Skeletal muscle satellite cell (primary cell): ENCODE measurements around the gene FOXP1.

ENCODE experiments used
- H3K27me3 ChIP-seq: 2 replicates; pipeline ENCODE4 v1.7.0; 2013; ENCODE audit warnings: low read length; ENCODE audit not compliant: control insufficient read depth, insufficient read depth
- H3K36me3 ChIP-seq: 2 replicates; pipeline ENCODE4 v1.7.0; 2013; ENCODE audit warnings: mild to moderate bottlenecking, control low read depth, low read length; ENCODE audit not compliant: insufficient read depth
- H3K4me1 ChIP-seq: 2 replicates; pipeline ENCODE4 v1.7.0; 2013; ENCODE audit warnings: low read length; ENCODE audit not compliant: control insufficient read depth, insufficient read depth
- H3K4me2 ChIP-seq: 2 replicates; pipeline ENCODE4 v1.7.0; 2013; ENCODE audit warnings: mild to moderate bottlenecking, low read length
- H3K4me3 ChIP-seq: 2 replicates; pipeline ENCODE4 v1.7.0; 2013; ENCODE audit warnings: low read length
- H3K9ac ChIP-seq: 2 replicates; pipeline ENCODE4 v1.7.0; 2013; ENCODE audit warnings: mild to moderate bottlenecking, low read depth, low read length, moderate library complexity
- H3K9me3 ChIP-seq: replicated peaks from 2 replicates; pipeline ENCODE4 v1.7.0; 2013; ENCODE audit warnings: mild to moderate bottlenecking, control low read depth, low read length

Gene FOXP1

DNA sequence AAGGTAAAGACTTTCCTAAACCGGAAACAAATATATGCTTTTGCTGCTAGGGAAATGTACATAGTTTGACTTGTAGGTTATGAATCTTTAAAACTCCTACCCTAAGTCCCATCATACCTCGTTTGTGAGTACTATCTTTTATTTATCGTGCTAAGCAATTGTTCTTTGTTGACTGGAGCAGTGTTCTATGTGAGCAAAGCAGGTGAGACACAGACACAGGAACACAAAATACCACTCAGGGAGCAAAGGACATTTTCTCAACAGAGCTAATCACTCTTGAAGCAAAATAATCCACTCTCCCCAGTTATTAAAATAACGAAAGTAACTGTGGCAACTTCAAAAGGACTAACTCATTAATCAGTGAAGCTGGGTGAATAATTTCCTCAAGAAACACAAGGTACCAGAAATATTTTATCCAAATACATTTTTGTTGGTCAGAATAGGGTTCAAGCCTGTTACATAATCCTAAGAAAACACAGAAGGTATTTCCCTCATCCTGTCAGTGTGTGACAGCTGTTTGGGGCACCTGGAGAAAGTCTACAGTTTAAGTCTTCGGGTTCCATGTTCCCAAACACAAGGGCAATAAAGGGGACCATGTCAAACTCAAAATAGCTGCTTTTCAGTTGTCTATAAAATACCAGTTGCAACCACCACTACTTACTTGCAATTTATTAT lies 407.7 kb downstream of the FOXP1 start:
- Histone ChIP-seq H3K4me3 (no peak overlapping the region), H3K36me3 (no peaks in the 10 kb centered on the region), H3K4me1 (peaks cover 19% of the 10 kb centered on the region), H3K4me2 (no peak overlapping the region), H3K9ac (no peak overlapping the region), H3K27me3 (no peaks in the 10 kb centered on the region), H3K9me3 (no peaks in the 10 kb centered on the region)

DNA sequence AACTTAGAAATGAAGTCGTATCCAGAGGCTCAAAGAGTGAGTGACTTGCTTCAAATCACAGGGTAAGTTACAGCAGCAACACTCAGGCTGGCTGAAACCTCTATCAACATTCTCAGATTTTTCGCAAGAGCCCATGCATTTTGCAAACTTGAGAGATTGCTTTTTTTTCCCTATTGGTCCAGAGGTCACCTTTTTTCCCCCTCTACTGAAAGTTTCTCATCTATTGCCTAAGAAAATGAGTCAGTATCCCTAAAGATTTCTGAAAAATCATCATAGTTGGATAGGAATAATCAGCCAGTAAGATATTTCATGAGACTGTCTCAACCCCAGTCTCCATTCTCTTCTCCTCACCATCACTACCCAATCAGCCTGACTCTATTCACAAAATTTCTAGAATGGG lies 410.6 kb downstream of the FOXP1 start:
- H3K9ac ChIP-seq = no peak overlapping the region
- no peak overlapping the region for H3K4me2 ChIP-seq

DNA sequence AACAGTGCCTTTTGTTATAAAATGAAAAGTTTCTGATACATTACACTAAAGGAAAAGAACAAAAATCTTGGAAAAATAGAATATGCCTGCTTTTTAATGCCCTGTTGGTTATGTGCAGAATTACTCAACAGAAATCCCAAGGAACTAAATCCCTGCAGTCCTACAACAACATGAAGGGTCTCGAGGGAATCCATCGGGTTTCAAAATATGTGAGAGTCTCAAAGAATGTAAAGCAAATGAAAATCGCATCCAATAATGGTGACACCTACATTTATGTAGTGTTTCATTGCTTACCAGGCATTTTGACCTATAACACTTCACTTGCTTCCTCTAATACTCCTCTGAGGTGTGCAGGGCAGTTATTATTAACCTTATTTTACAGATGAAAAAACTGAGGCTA lies 411.3 kb downstream of the FOXP1 start:
- Histone ChIP-seq H3K27me3 (no peaks in the 10 kb centered on the region), H3K9me3 (no peaks in the 10 kb centered on the region), H3K4me3 (no peak overlapping the region), H3K4me2 (no peak overlapping the region), H3K9ac (no peak overlapping the region), H3K36me3 (no peaks in the 10 kb centered on the region), H3K4me1 (peaks cover 36% of the 10 kb centered on the region)

More for the DNA sequence above, 410.6 kb downstream of the FOXP1 start:
- H3K4me1 ChIP-seq = peaks cover 30% of the 10 kb centered on the region
- H3K9me3 ChIP-seq = no peaks in the 10 kb centered on the region
- no peaks in the 10 kb centered on the region for H3K27me3 ChIP-seq
- no peak overlapping the region for H3K4me3 ChIP-seq
- no peaks in the 10 kb centered on the region for H3K36me3 ChIP-seq

DNA sequence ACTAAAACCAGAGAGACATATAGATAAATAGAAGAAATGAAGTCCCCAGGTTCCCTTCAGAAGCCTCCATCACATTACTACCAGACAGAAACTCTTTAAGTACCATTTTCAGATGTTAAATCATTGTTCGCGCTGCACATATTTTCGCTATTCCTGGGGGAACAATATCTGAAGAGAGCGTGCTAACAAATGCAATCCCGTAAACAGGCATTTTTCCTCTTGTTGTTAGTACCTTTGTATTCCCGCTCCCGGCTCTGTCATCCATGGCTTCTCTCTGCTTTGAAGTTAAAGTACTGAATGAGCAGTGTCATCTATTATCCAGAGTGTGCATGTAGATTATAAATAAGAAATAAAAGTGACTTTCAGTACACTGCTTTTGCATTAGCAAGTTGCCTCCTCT lies 412.3 kb downstream of the FOXP1 start:
- Histone ChIP-seq H3K9ac (no peak overlapping the region), H3K36me3 (no peaks in the 10 kb centered on the region), H3K9me3 (no peaks in the 10 kb centered on the region), H3K4me3 (no peak overlapping the region), H3K4me1 (peaks cover 36% of the 10 kb centered on the region), H3K27me3 (no peaks in the 10 kb centered on the region), H3K4me2 (no peak overlapping the region)

DNA sequence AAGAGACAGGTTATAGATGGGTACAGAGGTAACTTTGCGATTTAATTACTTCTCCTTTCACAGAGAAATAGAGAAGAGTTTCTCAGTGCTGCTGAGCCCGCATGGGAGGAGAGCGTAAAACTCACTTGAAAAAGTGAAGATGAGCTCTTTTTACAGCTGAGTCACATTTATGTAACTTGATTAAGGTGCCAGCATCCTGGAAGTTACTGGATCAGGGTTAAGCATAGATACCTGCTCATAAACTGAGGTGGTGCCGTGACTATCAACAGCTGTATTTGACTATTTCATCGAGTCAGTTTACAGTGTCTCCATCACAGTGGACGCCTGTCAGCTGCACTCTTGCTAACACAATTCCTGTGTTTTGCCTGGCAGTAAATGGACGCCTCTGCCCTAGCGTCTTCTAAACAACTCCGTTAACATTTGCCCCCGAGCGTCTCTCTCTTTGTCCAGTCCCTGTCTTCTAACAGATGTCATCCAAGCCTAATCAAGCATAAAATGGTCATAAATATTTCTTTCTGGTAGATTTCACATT lies 414.6 kb downstream of the FOXP1 start:
- Histone ChIP-seq H3K4me3 (peak overlapping the region; percentile 39), H3K36me3 (no peaks in the 10 kb centered on the region), H3K4me1 (peaks cover 32% of the 10 kb centered on the region), H3K4me2 (peak overlapping the region; percentile 73), H3K9ac (peak overlapping the region; percentile 72), H3K9me3 (no peaks in the 10 kb centered on the region), H3K27me3 (no peaks in the 10 kb centered on the region)

DNA sequence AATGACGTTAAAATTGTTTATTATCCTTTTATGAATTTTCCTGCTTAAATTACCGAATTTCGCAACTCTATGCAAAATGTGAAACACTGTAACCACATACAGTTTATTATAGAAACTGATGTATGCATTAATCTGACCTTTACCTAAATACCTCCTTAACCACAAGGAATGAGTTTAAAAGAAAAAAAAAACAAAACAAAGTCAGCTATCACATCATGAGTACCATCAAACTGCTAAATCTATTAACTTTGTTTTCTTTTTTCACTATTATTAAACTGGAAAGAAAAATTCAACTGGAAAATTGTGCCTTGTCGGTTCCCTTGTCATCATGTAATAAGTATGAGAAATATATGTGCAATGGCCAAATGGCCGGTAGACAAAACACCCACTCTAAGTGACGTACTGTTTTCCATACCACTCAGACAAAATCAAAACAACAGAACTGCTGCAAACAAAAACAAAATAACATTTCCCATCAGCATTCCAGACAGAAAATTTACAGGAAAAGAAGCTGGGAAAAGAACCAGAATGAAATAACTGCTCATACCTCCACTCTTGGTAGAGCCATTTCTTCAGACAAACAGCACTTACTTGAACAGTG lies 415.3 kb downstream of the FOXP1 start:
- Histone ChIP-seq H3K4me1 (peaks cover 25% of the 10 kb centered on the region), H3K9me3 (no peaks in the 10 kb centered on the region), H3K36me3 (no peaks in the 10 kb centered on the region), H3K4me2 (peak overlapping the region; percentile 73), H3K4me3 (peak overlapping the region; percentile 39), H3K9ac (peak overlapping the region; percentile 72), H3K27me3 (no peaks in the 10 kb centered on the region)

DNA sequence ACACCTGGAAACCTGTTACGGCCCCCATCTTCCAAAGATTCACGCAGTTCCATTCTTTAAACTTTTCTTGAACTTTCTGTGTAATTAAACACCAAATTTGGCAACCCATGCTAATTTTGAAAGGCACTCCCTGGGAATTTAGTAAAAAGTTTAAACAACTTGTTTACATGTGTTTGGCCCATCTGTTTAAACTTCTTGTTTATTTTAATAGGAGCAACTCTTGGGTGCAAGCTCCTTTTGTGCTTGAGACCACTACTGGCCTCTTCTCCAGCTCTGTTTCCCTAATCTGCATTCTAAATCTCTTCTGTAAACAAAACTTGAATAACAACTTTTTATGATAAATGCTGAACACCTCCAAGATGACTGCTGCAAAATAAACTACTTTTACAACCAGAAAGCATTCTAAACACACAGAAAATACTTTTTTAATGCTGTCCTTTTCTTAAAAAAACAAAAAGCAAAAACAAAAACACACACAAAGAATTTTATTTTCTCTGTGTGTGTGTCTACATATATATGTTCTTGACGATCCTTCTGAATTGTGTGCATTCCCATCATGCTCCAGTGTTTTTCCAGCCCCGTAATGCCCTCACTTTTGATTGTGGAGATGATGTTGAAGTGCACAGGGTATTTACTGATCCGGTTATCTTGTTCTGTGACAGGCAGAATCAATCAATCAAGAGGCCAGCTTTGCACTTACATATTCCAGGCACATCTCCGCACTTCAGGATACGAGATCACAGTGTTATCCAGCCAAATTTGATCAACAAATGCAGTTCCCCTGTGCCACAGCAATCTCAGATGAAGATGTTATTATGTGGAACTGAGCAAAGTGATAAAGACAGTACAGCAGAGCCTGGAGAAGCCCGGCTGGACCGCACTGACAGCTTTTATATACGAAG lies 416.9 kb downstream of the FOXP1 start:
- H3K9ac ChIP-seq = no peak overlapping the region

DNA sequence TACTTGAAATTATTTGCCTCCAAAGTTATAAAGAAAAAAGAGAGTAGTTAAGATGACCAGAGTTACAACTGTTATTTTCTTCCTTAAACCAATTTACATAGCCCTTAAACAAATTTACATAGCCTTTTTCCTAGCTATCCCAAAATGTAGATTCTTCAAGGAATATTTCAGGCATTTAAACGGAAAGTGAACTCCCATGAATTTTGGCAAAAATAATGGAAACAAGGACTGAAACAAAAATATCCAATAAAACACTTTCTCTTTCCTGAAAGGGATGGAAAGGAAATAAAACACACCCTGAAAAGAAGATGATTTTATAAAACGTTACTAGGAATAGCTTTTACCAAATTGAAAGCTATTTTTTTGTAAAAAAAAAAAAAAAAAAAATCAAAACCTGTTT lies 418.6 kb downstream of the FOXP1 start:
- peaks cover 20% of the 10 kb centered on the region for H3K4me1 ChIP-seq
- no peak overlapping the region for H3K4me3 ChIP-seq
- no peaks in the 10 kb centered on the region for H3K27me3 ChIP-seq
- H3K4me2 ChIP-seq = no peak overlapping the region
- no peak overlapping the region for H3K9ac ChIP-seq
- H3K36me3 ChIP-seq = no peaks in the 10 kb centered on the region
- no peaks in the 10 kb centered on the region for H3K9me3 ChIP-seq

More for the DNA sequence above, 416.9 kb downstream of the FOXP1 start:
- no peaks in the 10 kb centered on the region for H3K36me3 ChIP-seq
- H3K27me3 ChIP-seq = no peaks in the 10 kb centered on the region
- H3K9me3 ChIP-seq = no peaks in the 10 kb centered on the region
- no peak overlapping the region for H3K4me3 ChIP-seq
- H3K4me2 ChIP-seq = no peak overlapping the region
- H3K4me1 ChIP-seq = peaks cover 20% of the 10 kb centered on the region

DNA sequence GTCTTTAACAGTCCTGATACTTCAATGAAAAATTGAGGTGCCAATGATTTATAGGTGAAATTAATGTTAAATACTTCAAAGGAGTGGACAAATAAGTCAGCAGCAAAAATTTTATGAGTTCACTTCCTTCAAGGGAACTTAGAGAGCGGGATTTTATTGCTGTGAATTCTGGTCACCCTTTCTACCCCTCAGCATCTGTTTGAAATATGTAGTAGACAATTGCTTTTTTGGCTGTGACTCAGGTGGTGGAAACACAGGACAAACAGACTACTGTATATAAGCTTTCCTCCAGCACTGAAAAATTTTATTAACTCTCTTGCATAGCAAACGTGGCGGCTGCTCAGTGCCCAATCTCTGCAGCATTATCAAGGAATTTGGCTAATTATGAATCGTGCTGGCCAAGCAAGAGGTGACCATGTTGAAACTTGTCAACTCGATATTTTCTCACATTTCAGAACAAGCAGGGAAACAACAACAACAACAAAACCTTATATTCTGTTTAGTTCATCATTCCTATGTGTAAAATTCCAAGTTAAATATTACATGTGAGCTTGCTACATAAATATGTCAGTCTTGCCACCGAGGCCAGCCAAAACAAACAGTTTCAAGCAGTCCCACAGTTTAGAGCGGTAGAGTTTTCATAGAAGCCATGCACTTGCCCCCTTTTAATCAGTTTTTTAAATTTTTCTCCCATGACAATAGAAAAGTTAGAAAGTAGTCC lies 420.2 kb downstream of the FOXP1 start:
- H3K9ac ChIP-seq = no peak overlapping the region
- no peaks in the 10 kb centered on the region for H3K9me3 ChIP-seq
- no peaks in the 10 kb centered on the region for H3K36me3 ChIP-seq
- H3K4me1 ChIP-seq = peaks cover 11% of the 10 kb centered on the region
- no peaks in the 10 kb centered on the region for H3K27me3 ChIP-seq
- H3K4me2 ChIP-seq = no peak overlapping the region
- no peak overlapping the region for H3K4me3 ChIP-seq

DNA sequence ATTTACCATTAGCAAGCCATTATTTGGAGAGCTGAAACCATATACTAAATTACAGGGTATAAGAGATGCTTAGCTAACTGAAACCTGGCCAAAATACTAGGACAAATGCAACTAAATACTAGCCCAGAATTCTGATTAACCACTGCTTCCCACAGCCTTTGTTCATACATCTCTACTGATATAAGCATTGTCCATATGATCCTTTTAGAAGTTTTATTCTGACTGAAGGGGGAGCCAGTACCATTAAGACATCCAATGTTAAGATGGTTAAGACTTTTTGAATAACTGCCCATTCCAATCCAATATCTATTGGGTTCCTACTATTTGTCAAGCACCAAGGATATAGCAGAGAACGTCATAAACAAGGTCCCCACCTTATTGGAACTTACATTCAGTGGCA lies 421.3 kb downstream of the FOXP1 start:
- no peak overlapping the region for H3K4me3 ChIP-seq
- H3K4me2 ChIP-seq = no peak overlapping the region
- no peaks in the 10 kb centered on the region for H3K36me3 ChIP-seq
- H3K9ac ChIP-seq = no peak overlapping the region
- no peaks in the 10 kb centered on the region for H3K27me3 ChIP-seq
- no peaks in the 10 kb centered on the region for H3K9me3 ChIP-seq
- H3K4me1 ChIP-seq = no peaks in the 10 kb centered on the region
